Skeletal muscle satellite cell (primary cell): Measurements from ENCODE around the gene TMEM132D.

ENCODE experiments used
- H3K27me3 ChIP-seq: 2 replicates; pipeline ENCODE4 v1.7.0; 2013; ENCODE audit warnings: low read length; ENCODE audit not compliant: control insufficient read depth, insufficient read depth
- H3K36me3 ChIP-seq: 2 replicates; pipeline ENCODE4 v1.7.0; 2013; ENCODE audit warnings: mild to moderate bottlenecking, control low read depth, low read length; ENCODE audit not compliant: insufficient read depth
- H3K4me1 ChIP-seq: 2 replicates; pipeline ENCODE4 v1.7.0; 2013; ENCODE audit warnings: low read length; ENCODE audit not compliant: control insufficient read depth, insufficient read depth
- H3K4me2 ChIP-seq: 2 replicates; pipeline ENCODE4 v1.7.0; 2013; ENCODE audit warnings: mild to moderate bottlenecking, low read length
- H3K4me3 ChIP-seq: 2 replicates; pipeline ENCODE4 v1.7.0; 2013; ENCODE audit warnings: low read length
- H3K9ac ChIP-seq: 2 replicates; pipeline ENCODE4 v1.7.0; 2013; ENCODE audit warnings: mild to moderate bottlenecking, low read depth, low read length, moderate library complexity
- H3K9me3 ChIP-seq: replicated peaks from 2 replicates; pipeline ENCODE4 v1.7.0; 2013; ENCODE audit warnings: mild to moderate bottlenecking, control low read depth, low read length

TMEM132D gene

DNA sequence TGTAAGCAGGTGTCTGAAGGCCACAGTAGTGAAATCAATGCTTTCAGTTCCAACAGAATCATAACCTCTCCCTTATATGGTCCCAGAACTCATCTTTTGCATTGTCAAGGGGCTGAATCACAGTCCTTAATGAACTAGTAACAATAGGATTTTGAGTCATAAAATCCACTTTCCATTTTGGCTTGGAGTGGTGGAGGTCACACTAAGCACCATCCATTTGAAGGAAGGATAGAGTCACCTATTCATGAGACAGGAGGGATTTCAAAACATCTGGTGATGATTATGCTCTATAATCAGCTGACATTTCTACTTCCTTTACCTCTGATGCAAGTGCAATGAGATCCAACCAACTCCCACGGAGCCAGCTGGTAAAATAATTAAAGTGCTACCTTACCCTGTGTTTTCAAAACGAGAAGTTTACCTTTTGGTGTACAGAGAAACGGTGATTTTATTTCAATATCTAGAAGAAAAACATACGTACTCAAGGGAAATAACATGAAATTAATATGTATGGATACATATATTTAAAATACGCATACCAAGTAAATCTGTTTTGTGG is 59.1 kb downstream of the TMEM132D start:
- H3K9me3 ChIP-seq = no peaks in the 10 kb centered on the region
- H3K4me3 ChIP-seq = no peak overlapping the region

DNA sequence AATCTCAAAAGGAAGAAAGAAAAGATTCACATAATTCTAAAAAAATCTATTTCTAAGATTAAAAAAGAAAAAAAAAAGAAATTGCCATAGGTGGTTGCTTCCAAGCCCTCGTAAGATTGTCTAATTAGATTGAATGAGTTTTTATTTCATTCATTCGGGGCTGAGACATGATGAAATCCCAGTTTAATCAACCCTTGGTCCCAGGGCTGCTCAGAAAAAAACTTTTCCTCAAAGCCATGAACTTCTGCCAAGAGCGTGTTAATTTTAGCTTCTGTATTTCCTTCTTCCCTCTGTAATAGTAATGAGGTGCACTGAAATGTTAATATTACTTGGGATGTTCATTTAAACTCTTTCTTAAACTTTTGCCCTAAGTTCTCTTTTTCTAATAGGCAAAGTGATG is 62.6 kb downstream of the TMEM132D start:
- H3K4me3 ChIP-seq = no peak overlapping the region
- H3K4me2 ChIP-seq = no peak overlapping the region
- H3K9ac ChIP-seq = no peak overlapping the region
- no peaks in the 10 kb centered on the region for H3K27me3 ChIP-seq
- H3K4me1 ChIP-seq = peaks cover 6% of the 10 kb centered on the region
- H3K36me3 ChIP-seq = no peaks in the 10 kb centered on the region
- no peaks in the 10 kb centered on the region for H3K9me3 ChIP-seq

More for the DNA sequence above, 59.1 kb downstream of the TMEM132D start:
- Histone ChIP-seq H3K36me3 (no peaks in the 10 kb centered on the region), H3K27me3 (no peaks in the 10 kb centered on the region), H3K4me1 (peaks cover 6% of the 10 kb centered on the region), H3K4me2 (no peak overlapping the region), H3K9ac (no peak overlapping the region)

DNA sequence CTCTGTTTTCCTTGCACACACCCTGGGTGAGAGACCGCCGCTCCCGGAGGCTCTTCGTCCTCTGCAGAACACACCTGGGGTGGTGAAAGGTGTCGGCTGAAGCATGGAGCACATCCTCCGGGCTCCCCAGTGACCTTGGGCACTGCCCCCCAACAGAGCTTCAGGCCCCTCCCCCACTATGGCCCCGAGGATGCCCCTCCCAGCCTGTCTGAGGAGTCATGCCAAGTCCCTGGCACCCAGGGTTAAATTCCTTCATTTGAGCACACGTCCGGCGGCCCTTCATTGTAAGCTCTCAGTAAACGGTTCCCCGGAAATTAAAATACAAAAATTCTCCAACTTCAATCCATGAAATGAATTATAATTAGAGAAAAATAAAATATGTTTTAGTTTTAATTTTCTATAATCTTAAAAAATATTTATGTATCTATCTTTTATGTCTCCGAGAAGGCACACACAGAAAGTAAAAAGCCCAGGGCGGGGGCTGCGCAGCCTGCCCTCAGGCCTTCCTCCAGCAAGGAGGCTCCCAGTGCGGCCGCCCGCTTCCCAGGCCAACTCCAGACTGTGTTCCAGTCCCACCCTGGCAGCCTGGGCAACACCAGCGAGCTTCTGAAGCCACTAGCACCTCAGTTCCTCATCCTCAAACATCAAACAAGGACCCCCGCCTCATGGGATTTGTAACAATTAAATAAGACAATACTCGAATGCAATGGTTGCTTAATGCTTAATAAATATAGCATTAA is 63.5 kb downstream of the TMEM132D start:
- H3K4me2 ChIP-seq = no peak overlapping the region
- peaks cover 6% of the 10 kb centered on the region for H3K4me1 ChIP-seq
- H3K9me3 ChIP-seq = no peaks in the 10 kb centered on the region
- no peak overlapping the region for H3K4me3 ChIP-seq
- no peaks in the 10 kb centered on the region for H3K36me3 ChIP-seq
- H3K9ac ChIP-seq = no peak overlapping the region
- H3K27me3 ChIP-seq = no peaks in the 10 kb centered on the region

DNA sequence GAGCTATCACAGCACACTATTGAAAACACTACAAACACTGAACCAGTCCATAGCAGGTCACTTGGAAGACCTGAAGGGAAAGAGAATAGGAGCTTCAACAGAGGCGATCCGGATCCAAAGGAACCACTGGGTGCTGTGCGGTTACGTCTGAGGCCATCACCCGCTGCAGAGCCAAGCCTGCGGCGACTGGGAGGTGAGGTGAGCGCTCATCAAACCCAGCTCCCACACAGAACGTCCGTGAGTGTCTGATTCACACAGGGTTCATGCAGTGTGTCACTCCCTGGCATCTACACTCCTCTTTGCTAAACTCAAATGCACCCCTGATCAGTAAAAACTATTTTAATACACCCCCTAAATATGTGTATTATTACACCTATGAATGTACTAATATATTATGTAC is 64.1 kb downstream of the TMEM132D start:
- no peak overlapping the region for H3K4me2 ChIP-seq
- no peak overlapping the region for H3K9ac ChIP-seq
- H3K9me3 ChIP-seq = no peaks in the 10 kb centered on the region
- H3K4me1 ChIP-seq = peaks cover 6% of the 10 kb centered on the region
- no peak overlapping the region for H3K4me3 ChIP-seq
- no peaks in the 10 kb centered on the region for H3K36me3 ChIP-seq
- no peaks in the 10 kb centered on the region for H3K27me3 ChIP-seq

DNA sequence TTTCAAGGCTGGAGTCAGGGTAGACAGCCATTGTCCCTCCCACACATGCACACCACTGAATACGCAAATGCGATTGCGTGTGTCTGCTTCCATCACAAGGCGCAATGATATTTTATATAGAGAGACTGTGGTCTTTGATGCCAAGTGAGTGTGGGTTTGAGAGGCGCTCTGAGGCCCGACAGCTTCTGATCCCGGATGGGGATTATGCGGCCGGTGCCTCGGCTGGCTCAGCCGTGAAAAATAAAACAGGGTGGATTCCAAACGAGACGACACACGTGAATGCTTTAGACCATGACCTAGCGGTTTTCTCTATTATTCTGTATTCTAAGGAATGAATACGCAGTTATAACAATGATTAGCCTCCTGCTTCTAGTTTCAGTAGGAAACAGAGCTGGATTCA is 72.5 kb downstream of the TMEM132D start:
- no peak overlapping the region for H3K4me2 ChIP-seq
- no peaks in the 10 kb centered on the region for H3K4me1 ChIP-seq
- no peak overlapping the region for H3K4me3 ChIP-seq
- no peaks in the 10 kb centered on the region for H3K9me3 ChIP-seq
- no peaks in the 10 kb centered on the region for H3K36me3 ChIP-seq
- H3K9ac ChIP-seq = no peak overlapping the region
- H3K27me3 ChIP-seq = no peaks in the 10 kb centered on the region

DNA sequence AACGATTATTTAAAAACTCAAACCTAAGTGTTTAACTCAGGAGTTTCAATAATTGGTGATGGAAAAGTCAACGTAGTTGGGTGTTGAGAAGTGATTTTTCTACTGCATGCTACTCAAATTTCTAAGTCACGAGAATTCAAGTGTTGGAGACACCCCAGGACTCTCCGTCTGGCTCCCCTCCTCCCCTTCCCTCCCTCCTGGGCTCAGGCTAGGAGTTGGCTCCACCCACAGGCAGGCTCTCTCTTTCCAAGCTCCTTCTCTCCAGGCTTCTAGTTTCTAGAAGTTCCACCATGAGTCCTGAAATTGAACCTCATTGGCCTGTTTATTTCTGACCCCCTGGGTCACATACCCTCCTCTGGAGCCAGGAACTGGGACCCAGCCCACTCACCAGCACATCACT is 73.0 kb downstream of the TMEM132D start:
- Histone ChIP-seq H3K27me3 (no peaks in the 10 kb centered on the region), H3K36me3 (no peaks in the 10 kb centered on the region), H3K4me1 (no peaks in the 10 kb centered on the region), H3K4me3 (no peak overlapping the region), H3K9ac (no peak overlapping the region), H3K4me2 (no peak overlapping the region), H3K9me3 (no peaks in the 10 kb centered on the region)

DNA sequence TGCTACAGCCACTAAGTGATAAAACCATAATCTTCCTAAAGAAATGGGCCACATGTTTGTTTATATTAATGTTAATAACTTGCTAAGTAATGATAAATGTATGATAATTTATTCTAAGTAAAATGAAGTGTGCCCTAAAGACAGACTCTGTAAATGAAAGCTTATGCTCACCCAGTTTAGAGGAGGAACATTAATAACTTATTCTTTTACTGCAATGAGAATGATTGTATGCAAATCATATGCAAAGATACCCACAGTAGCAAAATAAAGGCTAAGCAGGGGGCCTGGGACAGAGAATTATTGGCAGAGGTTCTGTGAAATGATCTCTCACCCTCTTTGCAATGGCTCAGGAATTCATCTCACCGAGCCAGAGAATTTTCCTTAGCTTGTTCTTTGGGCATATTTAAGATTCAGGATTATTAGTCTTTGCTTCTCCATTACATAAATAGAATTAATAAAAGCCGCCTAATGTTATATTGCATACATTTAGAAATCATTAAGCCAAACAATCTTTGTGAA is 75.9 kb downstream of the TMEM132D start:
- Histone ChIP-seq H3K4me3 (no peak overlapping the region), H3K9ac (no peak overlapping the region), H3K4me1 (no peaks in the 10 kb centered on the region), H3K4me2 (no peak overlapping the region), H3K27me3 (no peaks in the 10 kb centered on the region), H3K36me3 (no peaks in the 10 kb centered on the region), H3K9me3 (no peaks in the 10 kb centered on the region)

DNA sequence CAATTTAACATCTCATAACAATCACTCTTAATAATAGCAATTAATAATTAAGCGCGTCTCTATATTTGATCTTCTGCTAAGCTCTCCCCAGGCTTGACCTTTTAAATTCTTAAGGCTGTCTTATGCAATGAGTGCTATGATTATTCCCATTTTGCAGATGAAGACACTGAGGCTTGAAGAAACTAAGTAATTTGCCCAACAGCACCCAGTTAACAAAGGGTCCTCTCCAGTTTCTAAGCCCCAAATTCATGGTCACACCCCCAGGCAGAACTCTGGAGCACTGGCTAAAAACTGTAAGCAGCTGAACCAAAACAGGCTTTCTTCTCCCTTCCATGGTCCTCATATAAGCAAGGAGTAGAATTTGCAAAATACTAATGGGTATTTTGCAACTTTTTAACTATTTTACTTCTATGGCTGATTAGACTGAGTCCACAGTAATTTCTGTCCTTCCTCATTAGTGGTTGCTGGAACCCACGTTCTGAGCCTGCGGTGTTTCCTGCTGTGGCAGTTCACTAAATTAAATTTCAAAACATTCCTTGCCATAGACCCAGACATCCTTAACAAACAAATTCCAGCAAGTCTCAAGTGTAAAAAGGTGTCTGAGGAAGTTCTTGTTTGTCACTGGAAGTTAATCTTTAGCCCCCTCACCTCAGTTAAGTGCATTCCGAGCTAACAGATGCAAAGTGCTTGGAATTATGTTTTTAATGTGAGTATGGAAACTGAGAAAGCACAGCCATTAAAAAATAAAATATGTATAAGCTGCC is 76.5 kb downstream of the TMEM132D start:
- H3K9ac ChIP-seq = no peak overlapping the region
- no peaks in the 10 kb centered on the region for H3K4me1 ChIP-seq
- no peaks in the 10 kb centered on the region for H3K36me3 ChIP-seq
- H3K27me3 ChIP-seq = no peaks in the 10 kb centered on the region
- no peak overlapping the region for H3K4me3 ChIP-seq
- no peak overlapping the region for H3K4me2 ChIP-seq
- no peaks in the 10 kb centered on the region for H3K9me3 ChIP-seq

DNA sequence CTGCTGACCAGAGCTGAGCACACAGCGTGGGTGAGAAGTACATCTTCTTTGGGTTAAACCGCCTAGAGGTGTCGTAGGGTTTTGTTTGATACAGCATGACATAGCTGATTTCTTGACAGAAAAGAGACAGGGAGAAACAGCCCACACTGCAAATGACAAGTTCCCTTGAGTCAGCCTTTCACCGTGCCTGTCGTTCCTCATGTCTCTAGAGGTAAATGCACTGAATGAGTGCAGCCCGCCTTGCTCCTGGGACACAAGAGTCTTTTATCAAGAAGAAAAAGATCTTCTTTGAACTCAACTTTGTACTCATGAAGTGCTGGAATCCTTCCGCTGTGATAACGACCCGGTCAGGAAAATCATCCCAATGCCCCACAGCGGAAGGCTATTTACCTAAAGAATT is 77.6 kb downstream of the TMEM132D start:
- H3K4me3 ChIP-seq = no peak overlapping the region
- H3K4me2 ChIP-seq = no peak overlapping the region
- no peaks in the 10 kb centered on the region for H3K9me3 ChIP-seq
- H3K4me1 ChIP-seq = no peaks in the 10 kb centered on the region
- no peaks in the 10 kb centered on the region for H3K36me3 ChIP-seq
- H3K9ac ChIP-seq = no peak overlapping the region
- H3K27me3 ChIP-seq = no peaks in the 10 kb centered on the region

DNA sequence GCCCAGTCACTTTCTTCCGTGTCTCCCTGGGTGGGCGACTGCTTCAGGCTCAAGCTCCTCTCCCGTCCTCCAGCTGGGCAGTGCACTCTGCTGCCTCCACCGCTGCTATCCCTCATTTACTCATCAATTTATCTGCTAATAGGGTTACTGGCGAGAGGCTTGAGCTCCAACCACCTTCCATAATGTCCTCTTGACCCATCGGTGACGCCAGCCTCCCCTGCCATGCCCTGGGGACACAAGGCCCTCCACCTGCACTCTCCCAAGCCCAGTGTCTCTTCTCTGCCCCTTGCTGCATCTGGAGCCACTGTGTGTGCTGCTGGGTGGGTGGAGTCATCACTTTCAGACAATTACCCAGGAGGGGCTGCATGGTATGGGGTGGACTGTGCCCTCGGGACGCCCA is 78.5 kb downstream of the TMEM132D start:
- H3K4me3 ChIP-seq = no peak overlapping the region
- no peaks in the 10 kb centered on the region for H3K36me3 ChIP-seq
- H3K27me3 ChIP-seq = no peaks in the 10 kb centered on the region
- H3K4me2 ChIP-seq = no peak overlapping the region
- H3K4me1 ChIP-seq = no peaks in the 10 kb centered on the region
- H3K9me3 ChIP-seq = no peaks in the 10 kb centered on the region
- H3K9ac ChIP-seq = no peak overlapping the region

DNA sequence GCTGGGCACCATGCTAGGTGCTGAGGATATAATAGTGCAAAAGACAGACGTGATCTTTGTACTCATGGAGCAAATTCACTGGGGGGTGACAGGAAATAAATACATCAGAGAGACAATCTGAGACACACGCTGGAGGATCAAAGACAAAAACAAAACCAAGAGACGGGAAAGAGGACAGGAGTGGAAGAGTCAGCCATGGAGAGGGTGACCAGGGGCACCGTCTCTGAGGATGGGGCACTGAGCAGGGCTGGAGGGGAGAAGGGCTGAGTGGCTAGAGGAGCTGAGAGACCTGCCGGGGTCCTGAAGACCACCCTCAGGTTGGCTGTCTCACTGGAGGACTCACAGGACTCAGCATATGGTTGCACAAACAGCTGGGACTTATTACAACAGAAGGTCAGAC is 81.9 kb downstream of the TMEM132D start:
- Histone ChIP-seq H3K4me3 (no peak overlapping the region), H3K9me3 (no peaks in the 10 kb centered on the region), H3K4me2 (no peak overlapping the region), H3K36me3 (no peaks in the 10 kb centered on the region), H3K4me1 (no peaks in the 10 kb centered on the region), H3K9ac (no peak overlapping the region), H3K27me3 (no peaks in the 10 kb centered on the region)
